Central memory CD4-positive, alpha-beta T cell (primary cell): ENCODE data around the gene USP12.

Experiments
- DNase-seq: peaks from one replicate; pipeline ENCODE4 v3.0.0; 2022

Gene USP12

DNA sequence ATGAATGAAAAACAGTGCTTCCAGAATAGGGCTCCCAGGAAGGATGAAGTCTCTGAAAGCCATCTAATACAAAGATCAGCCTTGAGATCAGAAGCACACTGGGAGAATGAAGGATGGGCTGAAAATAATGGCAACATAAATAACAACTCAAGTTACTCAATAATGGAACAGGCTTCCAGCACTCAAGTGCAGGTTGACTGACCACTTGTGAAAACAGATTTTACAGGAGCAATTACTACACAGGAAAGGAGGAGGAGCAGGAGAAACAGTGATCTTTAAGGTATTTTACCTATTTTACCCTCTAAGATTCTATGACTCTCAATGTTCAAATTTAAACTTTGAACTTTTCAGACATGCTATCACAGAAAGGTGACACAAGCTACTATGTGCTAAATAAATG lies 106.0 kb downstream of the USP12 start:
- no peak for DNase-seq

DNA sequence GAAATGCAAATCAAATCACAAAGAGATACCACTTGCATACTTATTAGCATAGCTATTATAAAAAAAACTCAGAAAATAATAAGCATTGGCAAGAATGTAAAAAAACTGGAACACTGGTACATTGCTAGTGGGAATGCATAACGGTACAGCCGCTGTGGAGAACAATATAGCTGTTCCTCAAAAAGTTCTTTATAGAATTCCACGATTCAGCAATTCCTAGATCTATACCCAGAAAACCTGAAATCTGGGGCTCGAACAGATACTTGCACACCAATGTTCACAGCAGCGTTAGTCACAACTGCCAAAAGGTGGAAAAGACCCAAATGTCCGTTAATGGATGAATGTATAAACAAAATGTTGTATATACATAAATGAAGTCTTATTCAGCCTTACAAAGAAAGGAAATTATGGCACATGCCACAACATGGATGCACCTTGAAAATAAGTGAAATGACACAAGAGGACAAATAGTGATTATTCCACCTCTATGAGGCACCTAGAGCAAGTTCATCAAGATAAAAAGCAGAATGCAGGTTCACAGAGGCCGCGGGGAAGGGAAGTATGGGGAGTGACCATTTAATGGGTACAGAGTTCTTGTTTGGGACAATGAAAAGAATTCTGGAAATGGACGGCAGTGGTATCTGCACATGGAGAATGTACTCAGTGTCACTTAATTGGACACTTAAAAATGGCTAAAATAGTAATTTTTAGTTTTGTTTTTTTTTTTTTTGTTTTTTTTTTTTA lies 107.2 kb downstream of the USP12 start:
- no peak for DNase-seq

DNA sequence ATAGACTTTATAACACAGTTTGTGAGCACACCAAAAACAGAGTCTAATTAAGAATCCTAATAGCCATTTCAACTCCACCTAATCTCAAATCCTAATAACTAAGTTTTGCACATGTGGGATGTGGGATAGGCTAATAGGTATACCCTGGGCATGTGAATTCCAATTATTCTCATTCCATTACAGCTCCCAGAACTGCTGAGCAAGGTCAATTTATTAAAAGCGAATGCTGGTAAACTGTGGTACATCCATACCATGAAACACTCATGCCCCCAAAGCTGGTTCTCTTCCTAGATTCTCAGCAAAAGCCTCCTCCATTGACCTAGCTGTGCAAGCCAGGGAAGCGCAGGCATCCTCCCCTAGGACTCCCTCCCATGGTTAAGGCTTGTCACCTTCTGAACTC lies 113.8 kb downstream of the USP12 start:
- DNase-seq = no peak

DNA sequence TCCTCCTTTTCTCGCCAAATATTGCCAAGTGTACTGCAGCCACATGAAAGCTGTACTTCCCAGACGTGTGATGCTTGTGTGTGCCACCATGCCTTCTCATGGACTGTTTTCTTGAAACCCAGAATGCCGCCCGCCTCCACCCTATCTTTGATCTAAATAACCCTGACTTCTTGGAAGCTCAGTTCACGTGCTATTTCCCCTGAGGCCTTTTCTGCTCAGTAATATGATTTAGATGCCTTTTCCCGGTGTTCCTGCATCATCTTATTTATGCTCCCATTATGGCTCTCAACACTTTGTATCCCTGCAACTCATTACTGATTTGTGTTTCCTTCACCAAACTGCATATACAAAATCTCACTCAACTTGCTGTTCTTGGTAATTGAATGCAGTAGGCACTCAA lies 116.1 kb downstream of the USP12 start:
- no peak for DNase-seq

DNA sequence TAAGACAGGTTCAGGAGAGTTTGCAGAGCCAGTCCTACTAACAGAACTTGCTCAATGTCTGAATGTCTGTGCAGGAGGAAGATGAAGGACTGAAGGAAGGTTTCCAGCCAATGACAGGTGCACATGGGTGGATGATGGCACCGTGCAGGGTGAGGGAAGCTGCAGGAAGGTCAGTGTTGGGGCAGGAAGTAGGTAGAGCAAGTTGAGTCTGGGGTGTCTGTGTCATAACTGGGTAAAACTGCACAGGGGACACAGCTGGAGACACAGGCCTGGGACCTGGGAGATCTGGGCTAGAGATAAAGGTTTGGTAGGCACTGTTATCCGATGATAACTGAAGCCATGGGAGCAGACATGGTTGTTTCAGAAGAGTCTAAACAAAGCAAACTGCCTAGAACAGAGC lies 116.9 kb downstream of the USP12 start:
- no peak for DNase-seq

DNA sequence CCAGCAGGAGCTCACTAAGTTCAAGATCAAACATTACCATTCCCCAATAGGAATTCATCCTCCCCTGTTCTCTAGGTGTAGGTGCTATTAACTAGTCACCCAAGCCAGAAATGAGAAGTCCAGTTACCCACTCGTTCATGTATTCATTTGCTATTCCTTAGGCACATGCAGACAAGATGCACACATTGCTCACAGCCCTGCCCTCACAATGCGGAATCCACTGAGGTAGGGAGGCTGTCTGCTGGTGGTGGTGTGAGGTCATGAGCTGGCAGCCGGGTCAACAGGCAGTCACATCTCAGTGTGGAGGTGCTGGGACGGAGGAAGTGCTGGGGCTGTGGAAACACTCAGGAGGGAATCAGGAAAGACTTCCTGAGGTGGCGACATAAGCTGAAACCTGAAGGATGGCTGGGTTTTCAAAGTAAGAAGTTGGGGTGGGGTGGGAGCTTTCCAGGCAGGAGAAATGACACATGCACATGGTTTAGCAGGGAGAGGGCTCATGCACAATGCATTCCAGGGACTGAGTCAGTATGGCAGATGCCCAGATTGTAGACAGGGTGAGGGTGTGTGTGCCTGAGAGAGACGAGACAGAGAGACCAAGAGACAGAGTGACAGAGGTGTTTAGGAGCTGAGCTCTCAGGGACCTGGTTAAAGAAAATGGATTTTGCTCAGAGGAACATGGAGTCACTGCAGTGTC lies 117.6 kb downstream of the USP12 start:
- no peak for DNase-seq

DNA sequence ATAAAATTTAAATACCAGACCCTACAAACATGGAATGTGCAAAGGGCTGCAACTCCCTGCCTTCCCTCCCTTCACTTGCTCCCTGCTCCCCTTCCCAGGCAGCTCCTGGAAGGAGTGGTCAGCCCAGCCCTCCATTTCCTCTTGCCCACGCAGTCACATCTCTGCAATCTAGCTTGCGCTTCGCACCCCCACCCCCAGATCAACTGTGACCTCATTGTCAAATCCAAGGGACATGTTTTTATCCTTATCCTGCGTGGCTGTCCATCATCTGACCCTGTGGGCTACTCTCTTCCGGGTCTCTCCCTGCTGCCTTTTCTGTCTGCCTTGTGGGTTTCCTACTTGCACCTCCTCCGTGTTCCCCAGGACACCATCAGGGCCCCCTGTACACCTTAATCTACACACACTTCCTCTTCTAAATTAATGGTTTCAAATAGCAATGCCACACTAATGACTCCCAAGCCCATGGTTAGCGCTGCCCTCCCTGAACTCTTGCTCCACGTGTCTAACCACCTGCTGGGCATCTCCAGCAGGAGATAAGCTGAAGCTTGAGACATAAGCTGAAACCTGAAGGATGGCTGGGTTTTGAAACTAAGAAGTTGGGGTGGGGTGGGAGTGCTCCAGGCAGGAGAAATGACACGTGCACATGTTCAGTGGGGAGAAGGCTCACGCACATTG lies 118.3 kb downstream of the USP12 start:
- no peak for DNase-seq

DNA sequence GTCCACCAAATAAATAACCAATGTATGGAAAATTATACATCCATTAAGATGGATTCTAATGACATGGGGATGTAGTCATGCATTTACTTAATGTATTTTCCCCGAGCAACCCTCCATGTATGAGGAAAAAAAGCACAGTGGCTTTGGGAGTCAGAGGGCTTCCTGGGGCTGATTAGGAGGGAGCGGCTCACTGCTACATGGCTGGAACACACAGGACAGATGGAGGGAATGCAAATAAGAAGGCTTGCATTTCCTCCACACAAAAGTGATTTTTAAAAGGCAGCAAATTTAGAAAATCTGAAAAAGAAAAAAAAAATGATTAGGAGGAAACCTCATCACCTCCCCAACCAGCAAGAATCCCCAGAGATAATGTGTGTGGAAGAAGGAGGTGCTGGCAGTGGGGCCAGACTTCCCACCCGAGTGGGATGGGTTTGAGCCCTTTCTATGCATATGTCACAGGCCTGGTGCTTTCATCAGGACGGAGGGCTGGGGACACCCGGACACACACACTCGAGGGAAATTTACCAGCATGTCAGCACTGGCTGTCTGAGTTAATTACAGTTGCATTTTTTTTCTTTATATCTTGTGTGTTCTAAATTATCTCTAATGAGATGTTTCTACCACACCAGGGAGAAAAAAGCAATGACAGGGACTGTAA lies 118.9 kb downstream of the USP12 start:
- no peak for DNase-seq

DNA sequence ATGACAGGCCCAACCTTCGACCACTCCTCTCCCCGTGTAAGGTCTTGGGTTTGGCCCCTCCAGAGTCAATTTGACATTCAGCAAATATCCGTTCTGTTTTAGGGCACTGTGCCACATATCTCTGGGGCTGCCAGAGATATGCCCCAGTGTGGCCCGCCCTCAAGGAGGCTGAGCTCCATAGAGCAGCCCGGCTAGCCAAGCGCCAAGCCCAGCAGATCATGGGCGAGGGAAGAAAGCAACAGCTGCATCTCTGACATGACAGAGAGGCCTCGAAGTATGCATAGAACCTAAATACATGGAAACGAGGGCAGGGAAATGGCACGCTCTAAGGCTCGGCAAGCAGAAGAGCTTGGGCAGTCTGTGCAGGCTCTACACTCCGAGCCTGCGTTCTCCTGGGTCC lies 124.5 kb downstream of the USP12 start:
- DNase-seq = no peak

DNA sequence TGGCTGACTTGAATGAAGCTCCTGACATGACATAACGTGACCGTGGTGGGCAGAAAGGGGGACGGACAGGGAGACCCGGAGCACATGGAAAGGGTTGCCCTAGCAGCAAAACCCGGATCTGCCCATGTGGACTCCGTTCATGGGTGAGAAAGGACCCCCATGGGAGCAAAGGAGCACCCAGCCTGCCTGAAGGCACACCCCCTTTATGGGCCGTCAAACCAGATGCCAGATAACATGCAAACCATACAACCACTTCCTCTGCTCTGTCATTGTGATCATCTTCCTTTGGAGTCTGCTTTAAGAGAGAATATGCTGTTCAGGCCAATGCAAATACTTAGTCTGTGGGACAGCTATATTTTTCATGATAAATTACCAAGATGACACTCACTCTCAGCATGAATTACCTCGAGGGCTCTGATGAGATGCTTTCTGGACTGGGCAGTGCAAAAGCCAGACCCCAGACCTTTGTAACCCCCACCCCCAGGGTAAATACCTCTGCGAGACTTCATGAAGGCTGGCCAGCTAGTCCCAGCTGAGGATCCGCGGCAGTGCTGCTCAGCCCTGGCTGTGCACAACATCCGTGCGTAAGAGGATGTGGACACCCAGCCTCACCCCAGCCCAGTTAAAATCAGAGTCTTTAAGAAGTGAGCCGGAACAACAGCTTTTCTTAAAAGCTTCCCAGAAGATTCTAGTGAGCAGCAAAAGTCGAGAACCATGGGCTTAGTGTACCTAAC lies 126.6 kb downstream of the USP12 start:
- DNase-seq = peak; percentile 12

DNA sequence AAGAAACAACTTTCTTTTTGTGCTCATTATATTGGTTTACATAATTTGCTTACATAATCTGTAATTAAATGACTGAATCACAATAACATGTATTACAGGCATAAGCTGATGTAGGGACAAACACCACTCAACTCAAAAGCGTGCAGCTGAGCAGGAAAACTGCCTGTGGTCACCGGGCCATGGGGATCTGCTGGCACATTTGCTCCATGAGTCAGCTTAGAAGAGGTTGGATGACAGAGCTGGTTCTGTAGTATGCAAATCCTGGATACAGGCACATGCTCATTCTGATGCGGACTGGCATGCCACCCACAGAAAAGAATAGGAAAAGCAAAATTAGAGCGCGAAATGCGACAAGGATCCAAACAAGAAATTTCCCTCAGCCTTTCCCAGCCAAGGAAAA lies 128.6 kb downstream of the USP12 start:
- no peak for DNase-seq

DNA sequence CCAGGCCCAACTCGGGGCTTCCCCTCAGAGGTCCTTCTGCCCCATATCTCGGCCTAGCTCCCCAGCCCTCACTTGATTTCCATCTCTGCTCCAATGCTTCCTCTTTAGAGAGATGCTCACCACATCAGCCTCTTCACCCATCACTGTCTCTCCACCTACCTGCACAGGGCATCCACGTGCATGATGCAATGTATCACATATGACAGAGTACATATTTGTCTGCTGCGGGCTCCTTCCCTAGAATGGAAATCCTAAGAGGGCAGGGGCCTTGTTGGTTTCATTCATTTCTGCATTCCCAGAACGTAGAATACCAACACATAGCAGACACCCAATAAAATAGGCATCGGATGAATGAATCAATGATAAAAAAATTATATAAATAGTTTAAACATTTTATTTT lies 130.3 kb downstream of the USP12 start:
- no peak for DNase-seq

DNA sequence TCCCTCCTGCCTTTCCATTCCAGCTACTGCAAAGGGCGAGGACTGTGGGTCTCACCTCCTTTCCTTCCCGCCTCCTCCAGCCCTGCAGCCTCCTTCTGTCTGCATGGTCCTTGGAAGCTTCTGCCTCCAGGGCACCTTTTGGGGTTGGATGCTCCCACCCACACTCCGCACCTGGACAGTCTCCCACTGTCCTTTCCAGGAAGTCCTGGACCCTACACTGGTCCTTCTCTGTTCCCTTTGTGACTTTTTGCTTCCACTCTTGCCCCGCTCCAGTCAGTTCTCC lies 130.8 kb downstream of the USP12 start:
- DNase-seq = no peak

DNA sequence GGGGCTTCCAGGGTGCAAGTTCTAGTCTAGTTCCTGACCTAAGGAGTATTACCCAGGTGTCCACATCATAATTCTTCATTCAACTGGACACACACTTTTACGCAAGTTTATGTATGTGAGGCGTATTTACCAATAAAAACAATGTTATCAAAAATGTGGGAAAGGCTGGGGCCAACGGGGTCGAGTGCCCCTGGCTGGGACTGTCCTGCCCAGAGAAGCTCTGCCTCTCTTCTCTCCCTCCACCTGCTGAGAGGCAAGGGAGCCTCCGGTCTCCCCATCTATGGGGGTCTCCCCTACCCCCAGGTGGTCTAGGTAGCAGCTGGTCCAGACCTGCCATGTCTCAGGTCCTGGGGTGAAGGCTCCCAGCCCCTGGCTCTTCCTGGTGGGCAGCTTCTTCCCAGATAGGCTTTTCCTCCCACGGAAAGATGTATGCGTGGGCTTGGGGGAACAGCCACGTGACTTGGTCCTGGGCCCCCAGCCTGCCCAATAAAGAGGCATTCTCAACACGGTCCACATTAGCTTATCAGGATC lies 132.4 kb downstream of the USP12 start:
- DNase-seq = no peak

DNA sequence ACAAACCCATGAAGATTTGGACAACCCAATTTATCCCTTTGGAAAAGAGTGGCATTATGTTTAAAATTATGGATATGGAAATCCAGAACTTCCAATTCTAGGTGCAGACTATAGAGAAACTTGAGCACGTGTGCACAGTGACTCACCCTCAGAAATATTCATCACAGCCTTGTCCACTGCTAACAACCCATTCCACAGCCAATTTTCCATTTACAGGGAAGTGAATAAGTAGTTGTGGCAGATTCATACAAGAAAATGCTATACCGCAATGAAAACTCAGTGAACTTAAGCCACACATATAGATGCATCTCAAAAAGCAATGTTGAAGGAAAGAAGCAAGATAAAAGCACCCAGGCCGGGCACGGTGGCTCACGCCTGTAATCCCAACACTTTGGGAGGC lies 133.3 kb downstream of the USP12 start:
- no peak for DNase-seq

DNA sequence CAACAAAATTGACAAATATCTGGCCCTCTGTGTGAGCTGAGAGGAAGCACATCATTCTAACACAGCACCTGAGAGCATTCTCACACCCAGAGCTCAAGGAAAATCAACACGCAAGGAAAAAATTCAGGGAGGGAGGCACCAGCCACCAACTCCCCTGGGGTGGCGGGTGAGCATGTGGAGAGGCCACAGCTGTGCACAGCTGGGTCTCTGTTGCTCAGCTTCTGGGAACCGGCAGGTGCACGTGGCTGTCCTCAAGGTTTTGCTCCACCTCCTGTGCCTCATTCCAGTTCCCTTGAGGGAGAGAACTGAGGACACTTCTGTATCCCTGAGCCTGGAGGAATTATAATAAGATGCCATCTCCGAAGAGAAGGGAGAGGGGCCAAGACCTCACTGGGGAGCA lies 134.0 kb downstream of the USP12 start:
- no peak for DNase-seq

DNA sequence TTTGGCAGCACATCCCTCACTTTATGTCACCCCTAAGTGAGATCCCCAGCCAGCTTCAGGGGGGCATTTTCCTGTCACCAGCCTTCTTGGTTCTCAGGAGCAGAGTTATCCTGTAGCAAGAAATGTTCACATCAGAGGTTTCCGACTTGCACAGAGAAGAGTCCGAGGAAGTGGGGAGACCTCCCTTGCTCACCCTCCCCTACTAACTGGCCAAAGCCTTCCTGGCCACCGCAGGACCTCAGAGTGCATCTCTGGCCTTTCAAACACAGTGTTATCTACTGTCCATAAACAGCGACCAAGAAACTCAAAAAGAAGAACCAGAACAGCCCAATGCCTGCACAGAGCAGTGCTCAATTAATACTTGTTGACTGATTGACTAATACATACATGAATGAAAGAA lies 134.4 kb downstream of the USP12 start:
- DNase-seq = no peak

DNA sequence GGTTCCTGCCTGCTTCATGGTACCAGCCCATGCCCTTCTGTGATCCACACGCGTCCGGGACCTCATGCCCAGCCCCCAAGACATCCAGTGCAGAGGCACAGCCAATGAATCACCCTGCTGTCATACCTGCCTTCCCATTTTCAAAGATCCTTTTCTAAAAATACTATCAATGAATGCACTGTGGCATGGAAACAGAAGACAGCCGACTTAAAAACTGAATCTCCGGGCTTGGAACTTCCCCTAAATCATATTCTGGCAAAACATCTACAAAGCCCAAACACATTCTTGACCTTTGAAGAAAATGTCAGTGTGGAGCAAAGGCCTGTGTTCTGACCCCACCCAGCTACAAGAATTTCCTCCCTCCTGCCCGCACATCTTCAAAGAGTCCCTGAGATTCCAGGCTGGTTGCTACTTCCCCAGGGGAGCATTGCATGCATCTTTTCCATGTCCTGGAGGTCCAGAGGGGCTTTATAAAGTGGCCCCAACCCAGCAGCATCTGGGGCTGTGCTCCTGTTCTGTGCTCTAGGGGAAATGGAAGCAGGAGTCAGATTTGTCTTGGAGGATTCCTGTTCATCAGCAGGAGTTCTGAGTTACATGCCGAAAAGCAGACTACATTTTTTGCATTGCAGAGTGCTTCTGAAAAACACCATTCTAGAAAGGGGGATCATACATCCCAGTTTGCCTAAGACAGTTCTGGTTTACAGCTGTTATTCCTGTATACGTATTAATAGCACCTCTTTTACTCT lies 135.2 kb downstream of the USP12 start:
- no peak for DNase-seq

DNA sequence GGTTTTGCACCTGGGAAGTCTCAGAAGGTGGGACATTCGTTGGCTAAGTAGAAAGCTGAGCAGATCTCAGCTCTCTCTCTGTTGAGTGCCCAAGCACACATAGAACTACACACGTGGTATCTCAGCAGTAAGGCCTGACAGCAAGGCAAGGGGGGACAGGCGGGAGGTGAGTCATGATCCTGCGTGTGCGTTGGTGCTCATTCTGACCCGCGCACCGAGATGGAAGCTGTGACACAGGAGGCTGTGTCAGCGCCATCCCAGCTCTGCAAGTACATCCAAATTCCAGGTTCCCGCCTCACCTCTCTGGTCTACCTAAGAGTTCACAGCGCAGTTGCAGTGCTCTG lies 135.7 kb downstream of the USP12 start:
- no peak for DNase-seq

DNA sequence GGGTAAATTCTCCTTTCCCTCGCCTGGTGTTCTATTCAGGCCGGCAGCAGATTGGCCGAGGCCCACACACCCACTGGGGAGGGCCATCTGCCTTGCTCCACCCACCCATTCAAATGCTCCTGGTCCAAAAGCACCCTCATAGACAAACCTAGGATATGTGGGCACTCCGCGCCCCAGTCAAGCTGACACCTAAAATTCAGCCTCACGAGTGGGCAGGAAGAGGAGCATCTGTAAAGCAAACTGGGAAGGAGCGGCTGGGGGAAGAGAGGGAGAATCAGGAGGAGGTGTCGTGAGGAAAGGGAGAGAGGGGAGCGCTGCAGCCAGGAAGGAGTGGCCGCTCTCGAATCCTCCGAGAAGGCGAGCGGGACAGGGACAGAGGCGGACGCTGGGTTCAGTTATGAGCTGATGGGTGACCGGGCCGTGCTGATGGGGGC lies 136.9 kb downstream of the USP12 start:
- no peak for DNase-seq

DNA sequence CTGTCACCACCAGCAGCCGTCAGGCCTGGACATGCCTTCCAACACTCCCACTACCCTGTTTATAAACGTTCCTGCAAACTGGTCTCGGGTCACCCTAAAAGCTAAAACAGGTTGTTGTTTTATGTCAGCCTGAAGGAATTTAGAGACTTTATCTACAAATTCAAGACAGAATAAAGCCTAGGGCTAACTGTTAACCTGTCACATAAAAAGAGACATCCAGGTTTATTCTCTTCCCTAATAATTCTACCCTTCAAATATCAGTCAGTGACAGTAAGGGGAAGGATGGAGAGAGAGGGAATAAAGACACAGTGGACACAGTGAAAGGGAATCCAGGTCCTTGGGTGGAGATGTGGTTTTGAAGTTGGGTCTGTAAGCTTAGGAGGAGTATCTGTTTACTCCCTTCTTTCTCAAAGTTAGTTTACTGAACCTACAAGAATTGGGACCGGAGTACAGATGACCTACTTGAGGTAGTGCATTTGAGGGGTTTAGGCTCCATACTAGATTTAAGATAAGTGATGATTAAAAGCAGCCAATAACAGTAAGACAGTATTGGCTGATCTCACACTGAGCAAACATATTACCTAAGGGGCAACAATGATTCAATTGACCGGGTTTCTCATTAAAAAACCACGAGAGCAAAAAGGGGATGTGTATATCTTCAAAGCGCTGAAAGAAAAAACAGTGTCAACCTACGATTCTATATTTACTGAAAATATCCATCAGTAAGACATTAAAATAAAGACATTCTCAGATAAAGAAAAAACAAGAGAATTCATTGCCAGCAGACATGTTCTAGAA lies 142.7 kb downstream of the USP12 start:
- DNase-seq = no peak
